ENCODE measurements around the gene MUC6.

MUC6 gene

DNA sequence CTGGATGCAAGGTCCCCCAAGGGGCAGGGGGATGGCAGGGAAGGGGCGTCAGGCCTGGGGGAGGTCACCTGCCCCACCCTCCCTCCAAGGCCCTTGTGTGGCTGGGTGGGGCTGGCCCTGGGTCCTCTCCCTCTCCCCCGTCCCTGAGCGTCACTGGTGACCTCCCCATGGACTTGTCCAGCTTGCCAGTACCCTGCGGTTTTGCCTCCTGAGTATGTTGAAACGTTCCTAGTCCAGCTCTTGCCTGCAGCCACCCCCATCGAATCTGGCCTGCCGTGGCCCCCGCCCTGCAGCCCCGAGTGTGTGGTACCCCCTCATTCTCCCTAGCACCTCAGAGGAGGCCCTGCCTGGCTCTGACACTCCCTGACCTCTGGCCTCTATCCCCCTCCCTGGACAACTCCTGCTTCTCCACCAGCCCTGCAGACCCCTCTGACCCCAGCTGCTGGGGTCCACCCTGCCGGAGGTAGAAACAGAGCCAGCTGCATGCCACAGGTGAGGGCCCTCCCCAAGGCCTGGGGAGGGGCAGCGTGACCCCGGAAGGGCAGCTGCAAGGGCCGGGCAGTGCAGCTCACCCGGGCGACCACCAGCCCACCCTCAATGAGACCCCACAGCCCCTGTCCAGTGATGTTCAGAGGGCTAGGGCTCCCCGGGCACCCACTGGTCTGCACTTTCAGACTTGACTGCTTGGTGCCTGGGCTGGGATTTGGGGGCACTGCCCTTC is 4.1 kb upstream of the MUC6 start:
- H3K27ac Mint-ChIP-seq: no peak overlapping the region
- H3K4me3 Mint-ChIP-seq: no peak overlapping the region
- H3K9me3 Mint-ChIP-seq: no peaks in the 10 kb centered on the region
- H3K27me3 Mint-ChIP-seq: peaks cover 8% of the 10 kb centered on the region
- CTCF ChIA-PET: no interaction called here
- DNase-seq: no peak
- no peaks in the 10 kb centered on the region for H3K4me1 Mint-ChIP-seq
- H3K36me3 Mint-ChIP-seq: no peaks in the 10 kb centered on the region

DNA sequence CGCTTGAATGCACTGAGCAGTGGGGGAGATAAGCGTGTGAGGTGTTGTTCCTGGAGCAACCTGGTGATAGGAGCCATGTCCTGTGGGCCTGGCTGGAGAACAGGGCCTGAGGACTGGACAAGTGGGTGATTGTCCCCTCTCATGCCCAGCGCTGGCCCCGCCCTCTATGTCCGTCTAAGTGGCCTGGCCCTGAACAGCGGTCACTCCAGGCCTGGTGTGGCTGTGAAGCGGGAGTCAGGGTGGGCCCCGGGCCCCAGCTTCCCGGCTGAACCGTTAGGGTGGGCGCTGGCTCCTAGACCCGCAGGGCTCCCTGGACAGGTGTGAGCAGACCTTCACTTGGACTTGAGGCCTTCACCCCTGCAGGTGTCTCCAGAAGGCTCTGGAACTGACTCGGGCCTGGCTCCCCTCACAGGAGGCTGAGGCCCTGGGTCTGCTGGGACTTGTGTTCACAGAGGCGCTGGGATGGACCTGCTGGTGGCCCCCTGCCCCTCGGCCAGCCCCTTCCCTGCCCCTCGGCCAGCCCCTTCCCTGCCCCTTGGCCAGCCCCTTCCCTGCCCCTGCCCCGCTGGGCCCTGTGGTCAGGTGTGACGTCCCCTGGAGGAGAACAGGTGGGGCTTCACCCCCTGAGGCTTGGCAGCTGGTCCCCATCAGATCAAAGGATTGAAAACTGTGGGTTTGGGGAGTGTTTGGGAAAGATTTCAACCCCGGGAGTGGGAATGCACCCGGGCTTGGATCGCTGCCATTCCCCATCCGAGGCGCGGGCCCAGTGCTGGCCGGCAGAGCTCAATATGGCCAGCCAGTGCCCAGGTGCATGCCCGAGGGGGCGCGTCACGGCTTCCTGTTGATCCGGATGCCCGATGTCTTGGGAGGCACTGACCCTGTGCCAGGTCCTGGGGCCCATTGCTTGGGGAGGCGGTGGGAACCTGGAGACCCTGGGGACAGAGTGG is 3.2 kb upstream of the MUC6 start:
- Mint-ChIP-seq H3K4me1 (no peaks in the 10 kb centered on the region), H3K4me3 (no peak overlapping the region), H3K27me3 (peaks cover 8% of the 10 kb centered on the region), H3K27ac (no peak overlapping the region), H3K9me3 (no peaks in the 10 kb centered on the region), H3K36me3 (no peaks in the 10 kb centered on the region)
- CTCF ChIA-PET: no interaction called here
- no peak for DNase-seq

DNA sequence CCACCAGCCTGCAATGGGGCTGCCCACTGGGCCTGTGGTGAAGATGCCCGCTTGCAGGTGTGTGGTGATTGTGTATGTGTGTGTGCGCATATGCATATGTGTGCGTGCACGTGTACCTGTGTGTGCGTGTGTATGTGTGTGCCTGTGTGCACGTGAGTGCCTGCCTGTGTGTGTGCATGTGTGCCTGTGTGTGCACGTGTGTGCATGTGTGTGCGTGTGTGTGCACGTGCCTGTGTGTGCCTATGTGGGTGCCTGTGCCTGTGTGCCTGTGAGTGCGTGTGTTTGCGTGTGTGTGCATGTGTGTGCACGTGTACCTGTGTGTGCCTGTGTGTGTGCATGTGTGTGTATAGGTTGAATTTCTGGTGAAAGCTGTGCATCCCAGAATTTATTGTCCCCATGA is 2.4 kb upstream of the MUC6 start:
- H3K9me3 Mint-ChIP-seq: no peaks in the 10 kb centered on the region
- CTCF ChIA-PET: no interaction called here
- DNase-seq: no peak
- H3K27ac Mint-ChIP-seq: no peak overlapping the region
- no peaks in the 10 kb centered on the region for H3K36me3 Mint-ChIP-seq
- no peak overlapping the region for H3K4me3 Mint-ChIP-seq
- H3K4me1 Mint-ChIP-seq: no peaks in the 10 kb centered on the region
- H3K27me3 Mint-ChIP-seq: peaks cover 3% of the 10 kb centered on the region

DNA sequence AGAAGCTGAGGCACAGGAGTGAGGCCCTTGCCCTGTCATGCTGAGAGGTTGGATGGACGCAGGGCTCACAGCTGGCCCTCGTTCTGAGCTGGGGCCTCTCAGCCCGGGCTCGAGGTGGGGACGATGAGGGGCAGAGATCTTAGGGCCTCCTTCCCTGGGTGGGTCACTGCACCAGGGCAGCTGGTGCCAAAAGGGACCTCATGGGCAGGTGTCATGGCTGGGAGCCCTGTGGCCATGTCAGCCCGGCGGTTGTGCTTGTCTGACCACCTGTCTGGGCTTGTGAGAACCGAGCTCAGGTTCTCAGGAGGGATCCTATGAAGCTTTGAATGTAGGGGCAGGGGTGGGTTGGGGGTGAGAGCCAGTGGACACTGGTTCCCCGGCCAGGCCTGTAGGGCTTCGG is 1.8 kb upstream of the MUC6 start:
- no peak overlapping the region for H3K27ac Mint-ChIP-seq
- no peaks in the 10 kb centered on the region for H3K36me3 Mint-ChIP-seq
- CTCF ChIA-PET: no interaction called here
- no peaks in the 10 kb centered on the region for H3K27me3 Mint-ChIP-seq
- no peak overlapping the region for H3K4me3 Mint-ChIP-seq
- no peaks in the 10 kb centered on the region for H3K9me3 Mint-ChIP-seq
- H3K4me1 Mint-ChIP-seq: no peaks in the 10 kb centered on the region
- no peak for DNase-seq

DNA sequence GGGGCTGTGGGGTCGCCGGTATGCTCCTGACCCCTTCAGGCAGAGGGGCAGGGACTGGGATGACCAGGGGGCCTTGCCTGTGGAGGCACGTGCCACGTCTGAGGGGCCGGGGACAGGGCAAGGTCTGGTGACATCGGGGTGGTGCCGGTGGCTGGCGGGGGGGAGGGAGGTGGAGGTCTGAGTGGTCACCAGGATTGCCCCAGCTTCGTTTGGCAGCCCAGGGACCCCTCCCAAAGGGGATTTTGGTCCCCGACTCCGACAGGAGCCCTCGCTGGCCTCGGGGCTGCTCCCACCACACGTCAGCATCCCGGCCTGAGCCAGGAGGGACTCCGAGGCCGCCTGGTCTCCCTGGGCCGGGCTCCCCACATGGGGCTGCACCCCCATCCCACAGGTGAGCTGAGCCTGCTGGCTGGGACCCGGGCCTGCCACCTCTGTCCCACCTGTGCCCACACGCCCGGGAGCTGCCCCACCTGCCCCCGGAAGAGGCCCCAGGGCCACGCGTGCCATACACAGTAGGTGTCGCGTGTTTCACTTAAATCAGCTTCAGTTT is 1.1 kb upstream of the MUC6 start:
- Mint-ChIP-seq H3K27me3 (no peaks in the 10 kb centered on the region), H3K36me3 (no peaks in the 10 kb centered on the region), H3K4me1 (no peaks in the 10 kb centered on the region), H3K9me3 (peaks cover under 1% of the 10 kb centered on the region), H3K27ac (no peak overlapping the region), H3K4me3 (no peak overlapping the region)
- CTCF ChIA-PET: no interaction called here
- no peak for DNase-seq

DNA sequence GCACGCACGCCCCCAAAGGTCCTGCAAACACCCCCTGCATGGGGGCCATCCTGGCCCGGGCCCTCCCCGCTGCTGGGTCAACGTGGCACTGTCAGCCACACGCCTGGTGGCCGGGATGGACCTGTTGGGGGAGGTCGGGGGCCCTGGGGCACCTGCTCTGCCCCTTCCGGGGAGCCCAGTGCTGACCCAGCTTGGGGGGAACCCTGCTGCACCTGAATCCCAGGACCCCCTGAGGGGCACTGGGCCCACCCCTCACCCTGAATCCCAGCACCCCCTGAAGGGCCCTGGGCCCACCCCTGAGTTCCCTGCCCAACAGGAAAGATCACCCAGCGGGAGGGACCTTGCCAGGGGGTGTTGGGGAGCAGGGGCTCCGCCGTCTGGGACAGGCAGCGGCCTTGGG is 413 bp upstream of the MUC6 start:
- no peaks in the 10 kb centered on the region for H3K4me1 Mint-ChIP-seq
- no peaks in the 10 kb centered on the region for H3K36me3 Mint-ChIP-seq
- no peak for DNase-seq
- CTCF ChIA-PET: no interaction called here
- H3K4me3 Mint-ChIP-seq: no peak overlapping the region
- peaks cover 6% of the 10 kb centered on the region for H3K9me3 Mint-ChIP-seq
- H3K27me3 Mint-ChIP-seq: no peaks in the 10 kb centered on the region
- H3K27ac Mint-ChIP-seq: no peak overlapping the region

DNA sequence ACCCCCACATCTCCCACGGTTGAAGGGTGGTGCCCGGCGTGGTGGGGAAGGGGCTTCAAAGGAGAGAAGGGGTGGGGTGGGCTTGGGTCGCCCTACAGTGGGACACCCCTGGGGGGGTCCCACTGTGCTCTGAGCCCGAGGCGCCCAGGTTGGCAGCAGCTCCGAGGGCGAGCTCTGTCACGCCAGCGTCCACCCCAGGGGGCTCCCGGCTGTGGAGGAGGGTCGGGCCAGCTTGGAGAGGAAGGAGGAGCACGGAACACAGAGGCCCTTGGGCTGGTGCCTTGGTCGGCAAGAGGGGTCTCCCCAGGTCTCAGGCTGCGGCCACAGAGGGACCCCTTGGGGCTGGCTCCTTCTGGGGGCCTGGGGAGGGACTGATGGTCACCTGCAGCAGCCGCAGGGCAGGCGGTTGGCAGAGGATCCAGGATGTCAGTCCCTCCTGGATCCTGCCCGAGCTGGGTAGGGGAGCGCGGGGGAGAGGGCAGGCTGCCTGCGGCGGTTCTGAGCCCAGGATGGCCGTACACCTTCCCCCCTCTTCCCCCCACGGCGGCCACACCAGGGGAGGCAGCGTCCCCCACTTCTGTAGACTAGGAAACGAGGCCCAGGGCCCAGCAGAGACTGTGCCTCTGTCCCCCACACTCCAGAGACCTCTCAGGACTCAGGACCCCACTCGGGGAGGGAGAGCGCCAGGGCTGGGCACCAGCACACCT is 788 bp downstream of the MUC6 start:
- Mint-ChIP-seq H3K36me3 (no peaks in the 10 kb centered on the region), H3K4me3 (no peak overlapping the region), H3K27me3 (no peaks in the 10 kb centered on the region), H3K27ac (no peak overlapping the region), H3K4me1 (no peaks in the 10 kb centered on the region), H3K9me3 (peaks cover 6% of the 10 kb centered on the region)
- DNase-seq: no peak
- CTCF ChIA-PET: no interaction called here

DNA sequence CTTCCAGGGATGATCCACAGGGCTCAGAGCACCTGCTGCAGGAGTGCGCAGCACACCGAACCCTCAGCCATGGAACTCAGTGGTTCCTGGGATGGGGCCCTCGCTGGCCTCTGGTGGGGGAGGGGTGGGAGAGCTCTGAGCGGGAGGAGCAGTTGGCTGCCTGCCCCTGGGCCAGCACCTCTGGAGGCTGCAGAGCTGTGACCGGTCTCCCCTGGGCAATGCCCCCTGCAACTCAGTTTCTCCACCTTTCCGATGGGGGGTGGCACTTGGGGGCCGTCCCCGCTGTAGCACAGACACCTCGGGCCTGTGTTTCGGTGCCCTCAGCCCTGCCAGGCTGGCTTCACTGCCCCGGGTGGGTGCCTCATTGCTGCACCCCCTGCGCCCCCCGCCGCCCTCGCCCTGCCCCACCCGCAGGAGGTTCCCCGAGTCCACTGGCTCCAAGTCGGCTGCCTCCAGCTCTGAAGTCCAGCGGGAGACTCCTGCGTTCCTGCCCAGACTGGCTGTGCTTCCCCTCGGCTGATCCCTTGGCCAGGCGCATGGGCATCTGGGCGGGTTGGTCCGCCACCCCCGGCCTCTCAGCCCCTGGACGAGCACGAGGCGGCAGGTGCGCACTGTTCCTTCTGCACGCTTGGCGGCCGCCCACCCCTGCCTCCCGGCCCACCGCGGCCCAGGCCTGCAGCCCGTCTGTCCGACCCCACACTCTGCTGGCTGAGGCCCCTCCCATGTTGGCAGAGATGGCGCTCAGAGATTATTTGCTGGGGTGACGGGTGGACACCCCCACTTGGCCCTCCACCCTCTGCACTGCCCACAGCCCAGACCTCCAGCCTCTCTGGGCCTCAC is 1.8 kb downstream of the MUC6 start:
- Mint-ChIP-seq H3K27me3 (no peaks in the 10 kb centered on the region), H3K36me3 (no peaks in the 10 kb centered on the region), H3K4me1 (no peaks in the 10 kb centered on the region), H3K9me3 (peaks cover 6% of the 10 kb centered on the region), H3K4me3 (no peak overlapping the region), H3K27ac (no peak overlapping the region)
- DNase-seq: no peak
- CTCF ChIA-PET: no interaction called here

DNA sequence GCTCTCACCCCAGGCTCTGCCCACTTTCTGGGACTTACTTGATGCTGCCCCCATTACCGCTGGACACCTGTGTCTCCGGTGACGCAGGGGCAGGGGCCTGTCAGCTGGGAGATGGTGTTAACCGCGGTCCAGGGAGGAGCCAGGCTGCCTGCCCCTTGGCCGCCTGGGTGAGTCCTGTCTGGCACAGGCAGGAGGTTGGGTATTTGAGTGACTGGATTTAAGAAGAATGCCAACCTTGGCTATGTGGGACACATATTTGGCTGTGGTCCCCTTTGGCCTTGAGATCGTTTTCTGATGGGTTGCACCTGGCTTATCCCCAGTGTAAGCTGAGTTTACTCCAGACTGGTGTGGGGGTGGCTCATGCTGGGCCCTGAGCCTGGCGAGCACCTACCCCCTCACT is 2.5 kb downstream of the MUC6 start:
- CTCF ChIA-PET: no interaction called here
- Mint-ChIP-seq H3K36me3 (no peaks in the 10 kb centered on the region), H3K27me3 (no peaks in the 10 kb centered on the region), H3K4me1 (no peaks in the 10 kb centered on the region), H3K27ac (no peak overlapping the region), H3K4me3 (no peak overlapping the region), H3K9me3 (peaks cover 6% of the 10 kb centered on the region)
- no peak for DNase-seq

DNA sequence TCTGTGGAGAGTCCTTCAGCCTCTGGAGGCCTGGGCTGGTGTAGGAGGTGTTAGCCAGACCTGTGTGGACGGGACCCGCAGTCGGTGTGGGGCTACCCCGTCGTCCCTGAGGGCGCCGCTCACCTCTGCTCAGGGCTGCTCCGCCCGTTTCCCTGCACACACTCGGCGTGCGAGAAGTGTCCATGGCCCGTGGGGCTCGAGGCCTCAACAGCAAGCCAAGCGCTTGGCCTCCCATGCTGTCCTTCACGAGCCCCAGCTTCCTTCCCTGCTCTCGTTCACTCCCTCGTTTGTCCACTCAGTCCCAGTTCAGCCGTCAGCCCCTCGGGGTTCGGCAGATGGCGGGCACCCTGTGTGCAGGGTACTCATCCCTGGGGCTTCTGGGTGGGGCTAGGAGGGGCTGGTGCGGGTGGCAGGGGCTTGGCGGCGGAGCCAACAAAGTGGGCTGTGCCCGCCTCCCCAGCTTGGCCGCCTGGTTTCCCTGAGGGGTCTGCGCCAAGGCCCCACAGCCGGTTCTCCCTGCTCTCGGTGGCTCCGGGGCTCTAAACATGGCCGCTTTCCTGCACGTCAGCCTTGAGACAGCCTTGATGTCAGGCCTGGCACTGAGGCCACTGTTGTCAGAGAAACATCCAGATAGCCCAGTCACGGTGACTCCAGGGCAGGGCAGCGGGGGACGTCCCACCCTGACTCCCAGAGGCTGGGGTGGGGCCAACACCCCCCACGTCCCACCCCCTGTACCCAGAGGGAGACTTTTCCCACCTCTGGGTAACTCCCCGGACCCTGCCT is 3.3 kb downstream of the MUC6 start:
- H3K27ac Mint-ChIP-seq: no peak overlapping the region

DNA sequence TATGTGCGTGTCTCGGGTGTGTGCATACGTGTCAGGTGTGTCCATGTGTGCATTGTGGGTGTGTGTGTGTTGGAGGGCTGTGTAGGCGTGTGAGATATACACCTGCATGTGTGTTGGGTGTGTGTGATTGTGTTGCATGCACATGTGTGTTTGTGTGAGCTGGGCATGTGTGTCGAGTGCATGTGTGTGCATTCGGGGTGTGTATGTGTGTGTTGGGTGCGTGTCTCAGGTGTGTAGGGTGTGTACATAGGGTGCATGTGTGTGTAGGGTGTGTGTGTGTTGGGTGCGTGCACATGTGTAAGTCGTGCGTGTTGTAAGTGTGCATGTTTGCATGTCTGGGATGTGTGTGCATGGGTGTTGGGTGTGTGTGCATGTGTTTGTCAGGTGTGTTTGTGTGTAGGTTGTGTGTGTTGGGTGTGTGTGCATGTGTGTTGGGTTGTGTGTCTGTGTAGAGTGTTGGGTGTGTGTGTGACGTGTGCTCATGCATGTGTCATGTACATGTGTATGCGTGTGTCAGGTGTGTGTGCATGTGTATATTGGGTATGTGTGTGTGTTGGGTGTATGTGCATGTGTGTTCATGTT is 4.1 kb downstream of the MUC6 start:
- no peak overlapping the region for H3K27ac Mint-ChIP-seq
- H3K4me3 Mint-ChIP-seq: no peak overlapping the region
- H3K27me3 Mint-ChIP-seq: no peaks in the 10 kb centered on the region
- H3K9me3 Mint-ChIP-seq: peaks cover 6% of the 10 kb centered on the region
- CTCF ChIA-PET: no interaction called here
- no peaks in the 10 kb centered on the region for H3K36me3 Mint-ChIP-seq
- no peaks in the 10 kb centered on the region for H3K4me1 Mint-ChIP-seq
- no peak for DNase-seq

More for the DNA sequence above, 3.3 kb downstream of the MUC6 start:
- H3K9me3 Mint-ChIP-seq: peaks cover 6% of the 10 kb centered on the region
- H3K36me3 Mint-ChIP-seq: no peaks in the 10 kb centered on the region
- DNase-seq: no peak
- H3K4me1 Mint-ChIP-seq: no peaks in the 10 kb centered on the region
- no peak overlapping the region for H3K4me3 Mint-ChIP-seq
- CTCF ChIA-PET: no interaction called here
- no peaks in the 10 kb centered on the region for H3K27me3 Mint-ChIP-seq

DNA sequence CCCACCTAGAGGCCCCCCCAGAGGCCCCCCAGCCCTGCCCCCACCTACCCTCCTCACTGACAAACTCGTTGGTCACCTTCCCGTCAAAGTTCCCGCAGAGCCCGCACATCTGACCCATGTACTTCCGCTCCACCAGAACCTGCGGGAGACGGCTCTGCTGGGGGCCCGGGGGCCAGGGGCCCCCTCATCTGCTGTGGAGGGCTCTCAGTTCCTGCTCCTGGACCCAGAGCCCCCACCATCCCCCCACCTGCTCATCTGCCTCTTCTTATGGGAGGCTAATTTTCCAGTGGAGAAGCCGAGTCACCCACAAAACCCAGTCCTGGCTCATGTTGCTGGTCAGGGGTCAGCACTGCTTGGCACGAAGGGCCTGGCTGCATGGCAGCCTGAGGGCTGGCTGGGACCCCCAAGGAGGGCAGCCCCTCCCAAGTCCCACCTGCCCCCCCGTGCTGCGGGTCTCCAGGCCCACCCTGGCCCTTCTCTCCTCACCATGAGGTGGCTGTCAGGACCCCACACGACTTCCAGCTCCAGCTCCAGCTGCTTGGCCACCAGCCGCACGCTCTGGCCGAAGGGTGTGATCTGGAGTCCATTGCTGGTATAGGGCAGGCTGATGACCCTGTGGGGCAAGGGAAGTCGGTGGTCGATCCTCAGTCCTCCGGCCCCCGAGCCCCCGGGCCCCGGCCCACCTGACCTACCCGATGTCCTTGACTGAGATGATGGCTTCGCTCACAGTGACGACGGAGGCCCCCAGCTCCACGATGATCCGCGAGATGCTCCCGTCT is 5.2 kb downstream of the MUC6 start:
- Mint-ChIP-seq H3K4me3 (no peak overlapping the region), H3K9me3 (peaks cover 6% of the 10 kb centered on the region), H3K36me3 (no peaks in the 10 kb centered on the region), H3K27ac (no peak overlapping the region), H3K4me1 (no peaks in the 10 kb centered on the region), H3K27me3 (no peaks in the 10 kb centered on the region)
- CTCF ChIA-PET: no interaction called here
- DNase-seq: no peak

Data from activated naive CD4-positive, alpha-beta T cell treated with anti-CD3 and anti-CD28 coated beads, Interleukin-2, amount 10 ng/mL, durations not matched to agents 7 days and 5 days (primary cell).